Tibial artery (tissue), 4 donors: ENCODE measurements around the gene CRYGN.

Source experiments
- DNase-seq, 2 donors: peaks; one replicate each; pipeline ENCODE4 v3.0.0-alpha.2; 2019
- H3K27ac ChIP-seq, 2 donors: fragments of 200-600 bp; sonication (generic) in 1 of 2; 1 replicate in 1 of 2; 2 replicates in 1 of 2; pipeline ENCODE4 v1.5.1; 2018 to 2019; ENCODE audit warnings: mild to moderate bottlenecking in 1 of 2
- H3K27me3 ChIP-seq, 2 donors: fragments of 200-600 bp; sonication (generic) in 1 of 2; one replicate each; pipeline versions ENCODE4 v1.5.1 to v1.6.0; 2016 to 2019
- H3K36me3 ChIP-seq, 3 donors: fragments of 200-600 bp; sonication (generic) in 2 of 3; one replicate each; pipeline ENCODE4 v1.5.1; 2016 to 2019; ENCODE audit warnings: mild to moderate bottlenecking in 2 of 3
- H3K4me1 ChIP-seq, 4 donors: fragments of 200-600 bp; sonication (generic) in 2 of 4; 1 replicate in 3 of 4; 2 replicates in 1 of 4; pipeline ENCODE4 v1.5.1; 2016 to 2019
- H3K4me3 ChIP-seq, 2 donors: fragments of 200-600 bp; sonication (generic) in 1 of 2; 1 replicate in 1 of 2; 2 replicates in 1 of 2; pipeline ENCODE4 v1.5.1; 2018 to 2019; ENCODE audit warnings: mild to moderate bottlenecking in 2 of 2
- H3K9me3 ChIP-seq, 3 donors: fragments of 200-600 bp; sonication (generic) in 1 of 3; one replicate each; pipeline ENCODE4 v1.5.1; 2016 to 2019
- intact Hi-C: fragments of 100-400 bp; cut with DNase I; formaldehyde crosslinking; loops from one replicate; pipeline ENCODE4 v1.15.0; 2023; ENCODE audit warnings: low total_unique reads
- TF ChIP-seq, protein P1 (sequence below), 2 experiments: fragments of 200-600 bp in 1 of 2; fragments of 450-650 bp in 1 of 2; IDR thresholded peaks; one replicate each; pipeline ENCODE4 v1.5.1; 2017 to 2019; ENCODE audit warnings: antibody characterized with exemption in 2 of 2, mild to moderate bottlenecking in 1 of 2, moderate library complexity in 1 of 2

The CRYGN gene

DNA sequence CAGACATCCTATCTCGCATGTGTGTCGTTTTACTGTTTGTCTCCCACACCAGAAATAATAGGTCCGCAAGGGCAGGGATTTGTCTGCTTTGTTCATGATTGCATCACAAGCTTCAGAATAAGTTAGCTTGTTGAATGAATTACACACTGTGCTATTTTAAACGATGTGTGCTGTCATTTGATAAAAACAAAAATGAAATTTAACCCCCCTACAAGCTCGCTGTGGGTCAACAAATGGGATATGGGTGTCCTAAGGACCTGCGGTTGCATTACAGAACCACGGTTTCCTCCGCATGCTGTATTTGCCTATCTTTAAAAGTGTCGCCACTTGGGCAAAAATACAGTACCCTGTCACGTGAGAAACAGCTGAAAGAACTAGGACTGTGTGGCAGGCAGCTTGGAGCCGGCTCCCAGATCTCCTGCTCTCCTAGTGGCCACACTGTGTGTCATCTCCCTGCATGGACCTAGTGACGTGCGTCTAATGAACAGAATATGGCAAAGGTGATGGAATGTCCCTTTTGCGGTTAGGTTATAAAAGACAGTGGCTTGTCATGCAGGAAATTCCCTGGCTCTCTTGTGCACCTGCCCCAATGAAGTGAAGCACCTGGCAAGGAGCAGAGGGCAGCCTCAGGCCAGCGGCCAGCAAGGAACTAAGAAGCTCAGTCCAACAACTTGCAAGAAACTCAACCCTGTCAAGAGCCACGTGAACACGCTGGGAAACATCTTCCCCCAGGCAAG, 32.9 kb upstream of the CRYGN start:
- TF ChIP-seq, protein P1, sequence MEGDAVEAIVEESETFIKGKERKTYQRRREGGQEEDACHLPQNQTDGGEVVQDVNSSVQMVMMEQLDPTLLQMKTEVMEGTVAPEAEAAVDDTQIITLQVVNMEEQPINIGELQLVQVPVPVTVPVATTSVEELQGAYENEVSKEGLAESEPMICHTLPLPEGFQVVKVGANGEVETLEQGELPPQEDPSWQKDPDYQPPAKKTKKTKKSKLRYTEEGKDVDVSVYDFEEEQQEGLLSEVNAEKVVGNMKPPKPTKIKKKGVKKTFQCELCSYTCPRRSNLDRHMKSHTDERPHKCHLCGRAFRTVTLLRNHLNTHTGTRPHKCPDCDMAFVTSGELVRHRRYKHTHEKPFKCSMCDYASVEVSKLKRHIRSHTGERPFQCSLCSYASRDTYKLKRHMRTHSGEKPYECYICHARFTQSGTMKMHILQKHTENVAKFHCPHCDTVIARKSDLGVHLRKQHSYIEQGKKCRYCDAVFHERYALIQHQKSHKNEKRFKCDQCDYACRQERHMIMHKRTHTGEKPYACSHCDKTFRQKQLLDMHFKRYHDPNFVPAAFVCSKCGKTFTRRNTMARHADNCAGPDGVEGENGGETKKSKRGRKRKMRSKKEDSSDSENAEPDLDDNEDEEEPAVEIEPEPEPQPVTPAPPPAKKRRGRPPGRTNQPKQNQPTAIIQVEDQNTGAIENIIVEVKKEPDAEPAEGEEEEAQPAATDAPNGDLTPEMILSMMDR (IDR thresholded peaks at IDR 0.05): no peak
- Histone ChIP-seq H3K4me3 (no peak overlapping the region), H3K36me3 (peaks cover 30 to 58% (median 56%) of the 10 kb centered on the region in 3 donors), H3K27me3 (no peaks in the 10 kb centered on the region), H3K4me1 (peaks cover 0 to 3% (median 0%) of the 10 kb centered on the region in 4 donors), H3K27ac (no peak overlapping the region), H3K9me3 (no peaks in the 10 kb centered on the region)
- DNase-seq: no peak
- intact Hi-C loops: no loop called here

DNA sequence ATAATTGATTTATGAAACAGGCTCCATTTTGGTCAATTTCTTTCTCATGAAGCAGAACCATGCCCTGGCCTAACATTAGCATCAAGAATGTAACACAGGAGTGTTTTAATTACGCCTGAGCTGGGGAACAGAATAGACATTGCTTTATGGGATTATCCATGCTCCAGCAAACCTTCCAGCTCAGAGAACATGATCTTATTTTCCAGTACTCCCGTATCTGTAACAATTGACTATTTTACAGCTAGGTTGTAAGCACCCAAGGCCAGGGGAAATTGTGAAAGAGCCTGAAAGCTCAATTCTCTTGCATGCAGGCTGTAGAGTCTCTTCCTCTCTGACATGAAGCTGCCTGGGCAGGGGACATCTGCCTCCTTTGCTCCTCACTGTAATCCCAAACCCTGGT, 30.8 kb upstream of the CRYGN start:
- H3K27me3 ChIP-seq: no peaks in the 10 kb centered on the region
- no peaks in the 10 kb centered on the region for H3K9me3 ChIP-seq
- H3K4me3 ChIP-seq: no peak overlapping the region
- TF ChIP-seq, protein P1 (IDR thresholded peaks at IDR 0.05): no peak
- DNase-seq: no peak
- no peak overlapping the region for H3K27ac ChIP-seq
- intact Hi-C loops: no loop called here
- H3K4me1 ChIP-seq: peaks cover 0 to 3% (median 0%) of the 10 kb centered on the region in 4 donors
- peaks cover 39 to 65% (median 59%) of the 10 kb centered on the region in 3 donors for H3K36me3 ChIP-seq

DNA sequence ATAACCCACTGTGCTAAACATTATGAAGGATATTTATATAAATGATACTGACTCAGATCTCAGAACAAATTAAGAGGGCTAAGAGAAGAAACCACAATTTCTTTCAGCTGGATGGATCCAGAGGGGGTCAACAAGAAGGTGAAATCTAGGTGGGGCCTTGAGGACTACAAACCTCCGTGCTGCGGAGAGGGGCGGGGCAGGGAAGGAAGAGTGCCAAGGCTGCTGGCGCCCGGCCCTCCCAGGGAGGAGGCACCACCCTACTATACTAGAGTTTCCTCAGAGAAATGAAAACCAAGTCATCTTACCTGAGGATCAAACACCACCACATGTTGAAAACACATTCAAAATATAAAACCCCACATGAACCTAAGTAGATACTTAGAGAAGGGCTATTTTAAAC, 29.3 kb upstream of the CRYGN start:
- no peak for DNase-seq
- Histone ChIP-seq H3K36me3 (peaks cover 46 to 79% (median 73%) of the 10 kb centered on the region in 3 donors), H3K27me3 (no peaks in the 10 kb centered on the region), H3K27ac (no peak overlapping the region), H3K4me1 (peaks cover 0 to 3% (median 0%) of the 10 kb centered on the region in 4 donors), H3K9me3 (no peaks in the 10 kb centered on the region), H3K4me3 (no peak overlapping the region)
- intact Hi-C loops: no loop called here
- TF ChIP-seq, protein P1 (IDR thresholded peaks at IDR 0.05): no peak

DNA sequence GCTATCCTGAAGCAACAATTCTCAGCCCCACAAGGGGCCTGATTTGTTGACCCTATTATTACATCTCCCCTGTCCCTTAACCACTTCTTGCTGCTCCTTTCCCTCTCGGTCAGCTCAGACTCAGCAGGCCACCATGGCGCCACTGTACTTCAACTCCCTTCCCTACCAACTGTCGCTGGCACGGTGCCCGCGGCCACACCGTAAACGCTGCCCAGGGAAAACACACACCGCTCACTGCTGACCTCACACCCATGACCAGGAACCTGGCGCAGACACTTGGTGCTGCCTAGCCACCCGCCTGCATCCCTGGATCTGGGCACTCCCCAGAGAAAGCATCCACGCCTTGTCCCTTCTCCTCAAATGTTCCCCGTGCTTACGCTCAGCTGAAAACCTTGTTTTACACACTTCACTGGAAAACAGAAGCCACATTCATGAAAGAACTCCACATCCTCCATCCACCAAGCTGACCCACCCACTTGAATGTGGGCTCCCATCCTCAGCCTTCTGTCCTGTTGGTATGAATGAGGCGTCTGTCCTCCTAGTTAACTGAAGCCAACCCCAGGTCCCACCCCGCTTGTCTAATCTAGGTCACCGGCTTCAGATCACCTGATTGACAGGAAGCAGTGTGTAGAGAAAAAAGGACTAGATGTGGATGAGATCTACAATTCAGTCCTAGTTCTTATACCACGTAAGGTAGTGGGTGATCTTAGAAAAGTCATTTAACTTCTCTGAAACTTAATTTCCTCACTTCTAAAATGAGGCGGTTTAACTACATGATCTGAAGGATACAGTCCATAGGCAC, 28.5 kb upstream of the CRYGN start:
- DNase-seq: no peak
- peaks cover 46 to 87% (median 76%) of the 10 kb centered on the region in 3 donors for H3K36me3 ChIP-seq
- H3K4me1 ChIP-seq: peaks cover 0 to 3% (median 0%) of the 10 kb centered on the region in 4 donors

DNA sequence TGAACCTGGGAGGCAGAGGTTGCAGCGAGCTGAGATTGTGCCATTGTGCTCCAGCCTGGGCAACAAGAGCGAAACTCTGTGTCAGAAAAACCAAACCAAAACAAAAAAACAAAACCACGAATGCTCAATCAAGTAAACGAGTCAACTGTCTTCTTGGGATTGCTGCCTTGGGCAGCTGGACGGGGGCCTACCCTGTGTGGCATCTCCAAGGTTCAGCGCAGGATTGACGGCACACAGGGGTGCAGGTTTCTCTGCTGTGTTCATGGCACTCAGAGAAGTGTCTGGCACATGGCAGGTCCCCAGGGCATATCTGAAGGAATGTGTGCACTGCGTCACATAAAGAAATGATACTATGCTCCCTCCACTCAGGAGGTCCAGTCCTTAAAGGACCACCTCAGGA, 25.2 kb upstream of the CRYGN start:
- no peak overlapping the region for H3K27ac ChIP-seq
- intact Hi-C loops: no loop called here

More for the DNA sequence above, 28.5 kb upstream of the CRYGN start:
- intact Hi-C loops: no loop called here
- no peaks in the 10 kb centered on the region for H3K27me3 ChIP-seq
- H3K9me3 ChIP-seq: no peaks in the 10 kb centered on the region
- TF ChIP-seq, protein P1 (IDR thresholded peaks at IDR 0.05): no peak
- no peak overlapping the region for H3K4me3 ChIP-seq
- no peak overlapping the region for H3K27ac ChIP-seq

More for the DNA sequence above, 25.2 kb upstream of the CRYGN start:
- no peaks in the 10 kb centered on the region for H3K27me3 ChIP-seq
- no peak for DNase-seq
- peaks cover 0 to 14% (median 14%) of the 10 kb centered on the region in 4 donors for H3K4me1 ChIP-seq
- H3K36me3 ChIP-seq: peaks cover 36 to 64% (median 60%) of the 10 kb centered on the region in 3 donors
- no peaks in the 10 kb centered on the region for H3K9me3 ChIP-seq
- no peak overlapping the region for H3K4me3 ChIP-seq
- TF ChIP-seq, protein P1 (IDR thresholded peaks at IDR 0.05): no peak
